Amniotic stem cell (primary cell): ENCODE data around the gene TNFRSF1B.

Experiments
- DNase-seq: peaks from one replicate; lab custom pipeline; 2025; lab: John Stamatoyannopoulos, UW

Gene TNFRSF1B

GRCh38 chr1:12176298-12177118, 9.7 kb downstream of the TNFRSF1B start:
- DNase-seq, result no peak

GRCh38 chr1:12177156-12177998, 10.6 kb downstream of the TNFRSF1B start:
- no peak for DNase-seq

GRCh38 chr1:12177999-12178441, 11.2 kb downstream of the TNFRSF1B start:
- DNase-seq, result peak; percentile 49

GRCh38 chr1:12178511-12178910, 11.7 kb downstream of the TNFRSF1B start:
- DNase-seq, result no peak

- DNase-seq, result peak; percentile 45
Observed at GRCh38 chr1:12179111-12179519, 12.3 kb downstream of the TNFRSF1B start.

GRCh38 chr1:12179676-12180075, 12.9 kb downstream of the TNFRSF1B start:
- no peak for DNase-seq

- no peak for DNase-seq
Observed at GRCh38 chr1:12180315-12180714, 13.5 kb downstream of the TNFRSF1B start.

- DNase-seq, result no peak
Observed at GRCh38 chr1:12180903-12181302, 14.1 kb downstream of the TNFRSF1B start.

GRCh38 chr1:12181568-12181967, 14.8 kb downstream of the TNFRSF1B start:
- no peak for DNase-seq

GRCh38 chr1:12182410-12182984, 15.7 kb downstream of the TNFRSF1B start:
- DNase-seq, result no peak

- no peak for DNase-seq
Observed at GRCh38 chr1:12183095-12183794, 16.5 kb downstream of the TNFRSF1B start.

- DNase-seq, result peak; percentile 9
Observed at GRCh38 chr1:12184008-12184681, 17.4 kb downstream of the TNFRSF1B start.

- no peak for DNase-seq
Observed at GRCh38 chr1:12185036-12185917, 18.5 kb downstream of the TNFRSF1B start.

- no peak for DNase-seq
Observed at GRCh38 chr1:12185918-12186678, 19.3 kb downstream of the TNFRSF1B start.

- DNase-seq, result no peak
Observed at GRCh38 chr1:12186679-12186985, 19.8 kb downstream of the TNFRSF1B start.

GRCh38 chr1:12188115-12188514, 21.3 kb downstream of the TNFRSF1B start:
- no peak for DNase-seq

- no peak for DNase-seq
Observed at GRCh38 chr1:12188657-12189327, 22.0 kb downstream of the TNFRSF1B start.

- DNase-seq, result no peak
Observed at GRCh38 chr1:12189328-12189682, 22.5 kb downstream of the TNFRSF1B start.
